DND-41 (cell line): ENCODE measurements around the gene SPTLC2.

Experiments
- ATAC-seq: fragments of 200-7000 bp; cut with Tn5 transposase; 3 replicates; pipeline ENCODE4 v1.9.1; 2021; ENCODE audit warnings: low read depth; ENCODE audit not compliant: insufficient read depth
- DNase-seq: peaks from one replicate; pipeline ENCODE4 v3.0.0-alpha.2; 2020
- H2AFZ ChIP-seq: 2 replicates; pipeline ENCODE4 v1.6.0; 2012; ENCODE audit warnings: low read depth, low read length
- H3K27ac ChIP-seq: 2 replicates; pipeline ENCODE4 v1.5.1; 2012; ENCODE audit warnings: low read length, inconsistent platforms
- H3K27me3 ChIP-seq: fragments of 200-600 bp; sonication (generic); 2 replicates; pipeline ENCODE4 v1.6.0; 2012; ENCODE audit warnings: low read length, mild to moderate bottlenecking, inconsistent platforms; ENCODE audit not compliant: insufficient read depth, poor library complexity
- H3K36me3 ChIP-seq: 2 replicates; pipeline ENCODE4 v1.5.1; 2012; ENCODE audit warnings: low read length, inconsistent platforms; ENCODE audit not compliant: insufficient read depth
- H3K4me1 ChIP-seq: 2 replicates; pipeline ENCODE4 v1.5.1; 2012; ENCODE audit warnings: mild to moderate bottlenecking, low read length; ENCODE audit not compliant: insufficient read depth
- H3K4me2 ChIP-seq: 2 replicates; pipeline ENCODE4 v1.6.0; 2012; ENCODE audit warnings: mild to moderate bottlenecking, moderate library complexity, low read length, inconsistent platforms; ENCODE audit not compliant: insufficient read depth
- H3K4me3 ChIP-seq, 2 experiments: fragments of 200-600 bp in 1 of 2; shearing (Covaris generic) in 1 of 2; 2 replicates each; pipeline ENCODE4 v1.5.1; 2012 to 2016; ENCODE audit warnings: inconsistent platforms in 2 of 2, low read length in 2 of 2, mild to moderate bottlenecking in 2 of 2, low read depth in 1 of 2, moderate library complexity in 1 of 2
- H3K79me2 ChIP-seq: 2 replicates; pipeline ENCODE4 v1.6.0; 2012; ENCODE audit warnings: low read length, inconsistent platforms; ENCODE audit not compliant: insufficient read depth
- H3K9ac ChIP-seq: 2 replicates; pipeline ENCODE4 v1.6.0; 2012; ENCODE audit warnings: low read depth, mild to moderate bottlenecking, inconsistent platforms, low read length, moderate library complexity
- H3K9me3 ChIP-seq: 2 replicates; pipeline ENCODE4 v1.5.1; 2012; ENCODE audit warnings: low read length, moderate library complexity, mild to moderate bottlenecking, inconsistent platforms; ENCODE audit not compliant: insufficient read depth, severe bottlenecking
- H4K20me1 ChIP-seq: 2 replicates; pipeline ENCODE4 v1.6.0; 2012; ENCODE audit warnings: low read length; ENCODE audit not compliant: insufficient read depth
- EZH2 ChIP-seq: IDR thresholded peaks from 3 replicates; pipeline ENCODE4 v1.6.1; 2012; ENCODE audit warnings: borderline replicate concordance, low read depth, mild to moderate bottlenecking, moderate library complexity, low read length, inconsistent platforms; ENCODE audit not compliant: severe bottlenecking
- TF ChIP-seq, protein P1 (sequence below): IDR thresholded peaks from 2 replicates; pipeline ENCODE4 v1.5.1; 2012; ENCODE audit warnings: borderline replicate concordance, low read length, moderate library complexity, mild to moderate bottlenecking; ENCODE audit not compliant: poor library complexity, severe bottlenecking; ENCODE audit errors: extremely low read depth

Gene SPTLC2

DNA sequence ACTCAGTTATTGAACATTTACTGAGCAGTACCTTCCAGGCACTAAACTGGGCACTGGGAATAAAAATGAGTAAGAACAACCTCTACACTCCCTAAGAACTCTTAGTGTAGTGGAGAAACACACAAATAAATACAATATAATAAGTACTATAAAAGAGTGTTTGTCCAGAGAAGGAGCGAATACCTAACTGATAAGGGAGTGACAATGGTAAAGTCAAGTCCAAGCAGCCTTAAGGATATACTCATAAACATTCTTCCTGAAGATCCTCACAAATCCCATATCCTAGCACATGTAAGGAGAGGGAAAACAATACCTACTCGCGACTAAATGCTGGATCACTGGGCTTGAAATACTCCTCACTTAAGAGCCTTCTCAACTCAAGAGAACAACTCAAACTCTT lies 32.8 kb downstream of the SPTLC2 start:
- no peak overlapping the region for H3K9ac ChIP-seq
- H3K36me3 ChIP-seq = no peaks in the 10 kb centered on the region; the same call in 1 of the 2 replicates
- H2AFZ ChIP-seq = no peak overlapping the region
- no peak overlapping the region for H3K27ac ChIP-seq
- H3K4me3 ChIP-seq = no peak overlapping the region
- H4K20me1 ChIP-seq = peaks cover 6% of the 10 kb centered on the region; the same call in 1 of the 2 replicates
- no peaks in the 10 kb centered on the region for H3K27me3 ChIP-seq
- H3K79me2 ChIP-seq = peaks cover 33% of the 10 kb centered on the region
- DNase-seq (no peak), ATAC-seq (no peak)
- H3K9me3 ChIP-seq = no peaks in the 10 kb centered on the region
- TF ChIP-seq, protein P1, sequence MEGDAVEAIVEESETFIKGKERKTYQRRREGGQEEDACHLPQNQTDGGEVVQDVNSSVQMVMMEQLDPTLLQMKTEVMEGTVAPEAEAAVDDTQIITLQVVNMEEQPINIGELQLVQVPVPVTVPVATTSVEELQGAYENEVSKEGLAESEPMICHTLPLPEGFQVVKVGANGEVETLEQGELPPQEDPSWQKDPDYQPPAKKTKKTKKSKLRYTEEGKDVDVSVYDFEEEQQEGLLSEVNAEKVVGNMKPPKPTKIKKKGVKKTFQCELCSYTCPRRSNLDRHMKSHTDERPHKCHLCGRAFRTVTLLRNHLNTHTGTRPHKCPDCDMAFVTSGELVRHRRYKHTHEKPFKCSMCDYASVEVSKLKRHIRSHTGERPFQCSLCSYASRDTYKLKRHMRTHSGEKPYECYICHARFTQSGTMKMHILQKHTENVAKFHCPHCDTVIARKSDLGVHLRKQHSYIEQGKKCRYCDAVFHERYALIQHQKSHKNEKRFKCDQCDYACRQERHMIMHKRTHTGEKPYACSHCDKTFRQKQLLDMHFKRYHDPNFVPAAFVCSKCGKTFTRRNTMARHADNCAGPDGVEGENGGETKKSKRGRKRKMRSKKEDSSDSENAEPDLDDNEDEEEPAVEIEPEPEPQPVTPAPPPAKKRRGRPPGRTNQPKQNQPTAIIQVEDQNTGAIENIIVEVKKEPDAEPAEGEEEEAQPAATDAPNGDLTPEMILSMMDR = no peak
- TF ChIP-seq EZH2 = no peak
- no peak overlapping the region for H3K4me2 ChIP-seq
- H3K4me1 ChIP-seq = peaks cover 5% of the 10 kb centered on the region; the same call in 1 of the 2 replicates

DNA sequence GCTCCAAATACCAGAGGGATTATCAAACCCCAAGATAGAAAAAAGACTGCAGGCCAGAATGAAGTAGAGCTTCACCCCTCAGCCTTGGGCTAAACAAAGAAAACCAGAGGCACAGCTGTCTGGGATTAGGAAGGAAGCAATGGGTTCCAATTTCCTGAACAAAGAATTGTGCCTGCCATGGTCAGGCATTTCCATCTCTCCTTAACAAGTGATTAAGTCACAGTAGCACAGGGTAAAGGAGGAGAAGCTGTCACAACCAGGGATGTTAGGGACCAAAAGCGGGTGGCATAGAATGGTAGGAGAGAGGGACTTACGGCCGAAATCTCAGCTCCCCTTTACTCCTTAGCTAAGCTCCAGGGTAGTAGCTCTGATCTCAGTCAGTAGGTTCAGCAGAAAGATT lies 33.9 kb downstream of the SPTLC2 start:
- H3K79me2 ChIP-seq = peaks cover 30% of the 10 kb centered on the region
- no peak overlapping the region for H3K9ac ChIP-seq
- no peaks in the 10 kb centered on the region for H3K36me3 ChIP-seq
- H2AFZ ChIP-seq = no peak overlapping the region
- DNase-seq (no peak), ATAC-seq (no peak)
- no peak overlapping the region for H3K4me3 ChIP-seq
- no peaks in the 10 kb centered on the region for H3K27me3 ChIP-seq
- H4K20me1 ChIP-seq = peaks cover 6% of the 10 kb centered on the region; the same call in 1 of the 2 replicates
- no peak for TF ChIP-seq EZH2
- TF ChIP-seq, protein P1 = no peak
- H3K9me3 ChIP-seq = no peaks in the 10 kb centered on the region
- H3K4me2 ChIP-seq = no peak overlapping the region
- peaks cover 5% of the 10 kb centered on the region; the same call in 1 of the 2 replicates for H3K4me1 ChIP-seq
- no peak overlapping the region for H3K27ac ChIP-seq

DNA sequence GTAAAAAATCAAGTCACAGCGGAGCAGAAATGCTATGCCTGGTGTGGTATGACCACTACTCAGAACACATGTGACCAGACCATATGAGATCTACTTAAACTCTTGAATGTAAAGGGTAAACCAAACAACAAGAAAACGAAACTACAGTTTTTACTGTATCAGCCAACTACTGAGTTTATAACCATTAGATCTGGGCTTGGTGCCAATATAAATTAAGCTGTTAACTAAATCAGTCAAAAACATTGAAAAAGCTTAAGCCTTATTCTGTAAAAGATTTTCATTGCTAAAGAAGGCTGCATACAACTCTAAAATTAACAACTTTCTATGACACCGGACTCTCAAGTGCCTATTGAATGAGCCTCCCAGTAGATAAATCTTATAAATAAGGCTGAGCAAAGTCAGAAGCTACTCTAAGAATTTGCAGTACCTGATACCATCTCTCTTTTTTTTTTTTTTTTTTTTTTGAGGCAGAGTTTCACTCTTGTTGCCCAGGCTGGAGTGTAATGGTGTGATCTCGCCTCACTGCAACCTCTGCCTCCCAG lies 35.4 kb downstream of the SPTLC2 start:
- Histone ChIP-seq H3K27me3 (no peaks in the 10 kb centered on the region), H3K27ac (no peak overlapping the region), H3K4me1 (peaks cover 5% of the 10 kb centered on the region; the same call in 1 of the 2 replicates), H3K9ac (no peak overlapping the region), H3K36me3 (peaks cover 6% of the 10 kb centered on the region; the same call in 1 of the 2 replicates), H4K20me1 (peaks cover 6% of the 10 kb centered on the region; the same call in 1 of the 2 replicates), H2AFZ (no peak overlapping the region), H3K4me3 (no peak overlapping the region), H3K4me2 (no peak overlapping the region), H3K9me3 (no peaks in the 10 kb centered on the region), H3K79me2 (peaks cover 27% of the 10 kb centered on the region; the same call in 1 of the 2 replicates)
- ATAC-seq (peak; percentile 58; the same call in 2 of the 3 replicates), DNase-seq (no peak)
- TF ChIP-seq EZH2 = no peak
- TF ChIP-seq, protein P1 = no peak
